ENCODE measurements around the gene OSBPL10.

OSBPL10 gene

GRCh38 chr3:31725976-31726375, 255.1 kb downstream of the OSBPL10 start:
- no peak for DNase-seq

GRCh38 chr3:31725568-31725967, 255.5 kb downstream of the OSBPL10 start:
- no peak for DNase-seq

- no peak for DNase-seq
These were observed 256.4 kb downstream of the OSBPL10 start for GRCh38 chr3:31724651-31725050.

GRCh38 chr3:31724116-31724515, 256.9 kb downstream of the OSBPL10 start:
- no peak for DNase-seq

GRCh38 chr3:31723701-31724100, 257.4 kb downstream of the OSBPL10 start:
- DNase-seq = no peak

- DNase-seq = no peak
These were observed 259.4 kb downstream of the OSBPL10 start for GRCh38 chr3:31721676-31722075.

- DNase-seq = no peak
These were observed 266.4 kb downstream of the OSBPL10 start for GRCh38 chr3:31714495-31715280.

- no peak for DNase-seq
These were observed 267.2 kb downstream of the OSBPL10 start for GRCh38 chr3:31713816-31714215.

- DNase-seq = no peak
These were observed 270.8 kb downstream of the OSBPL10 start for GRCh38 chr3:31710123-31710803.

GRCh38 chr3:31709526-31709925, 271.5 kb downstream of the OSBPL10 start:
- no peak for DNase-seq

- no peak for DNase-seq
These were observed 272.1 kb downstream of the OSBPL10 start for GRCh38 chr3:31709005-31709404.

- no peak for DNase-seq
These were observed 273.8 kb downstream of the OSBPL10 start for GRCh38 chr3:31707286-31707685.

- no peak for DNase-seq
These were observed 275.3 kb downstream of the OSBPL10 start for GRCh38 chr3:31705736-31706135.

- peak; percentile 34 for DNase-seq
These were observed 276.4 kb downstream of the OSBPL10 start for GRCh38 chr3:31704591-31705179.

GRCh38 chr3:31704156-31704555, 276.9 kb downstream of the OSBPL10 start:
- DNase-seq = no peak

GRCh38 chr3:31701286-31701685, 279.8 kb downstream of the OSBPL10 start:
- DNase-seq = no peak

GRCh38 chr3:31699309-31699953, 281.6 kb downstream of the OSBPL10 start:
- DNase-seq = no peak

GRCh38 chr3:31696815-31697548, 284.1 kb downstream of the OSBPL10 start:
- no peak for DNase-seq

- no peak for DNase-seq
These were observed 285.1 kb downstream of the OSBPL10 start for GRCh38 chr3:31696009-31696297.

- peak; percentile 38 for DNase-seq
These were observed 285.6 kb downstream of the OSBPL10 start for GRCh38 chr3:31695280-31696008.

- DNase-seq = no peak
These were observed 287.7 kb downstream of the OSBPL10 start for GRCh38 chr3:31693346-31693745.

GRCh38 chr3:31692751-31693150, 288.3 kb downstream of the OSBPL10 start:
- no peak for DNase-seq

Measured in stimulated activated CD8-positive, alpha-beta memory T cell treated with anti-CD3 and anti-CD28 coated beads, Interleukin-4, amount 100 ng/mL, for 48 hours (primary cell).